CD4-positive, alpha-beta T cell (primary cell): ENCODE data around the gene CYGB. TPM values are rescaled to one million over a fixed set of nuclear protein-coding genes. Genes with fewer than 3 reads are reported as not detected.
A peak's percentile ranks its signal among the peaks of the same experiment; 100 is the strongest.

Experiments used
- ATAC-seq: fragments of 200-7000 bp; cut with Tn5 transposase; one replicate; pipeline ENCODE4 v1.10.0; 2022; ENCODE audit warnings: mild to moderate bottlenecking; ENCODE audit not compliant: poor library complexity
- CTCF ChIA-PET: fragments of 350-600 bp; sonication (Branson Sonifier 250); formaldehyde crosslinking; loops from one replicate; lab custom pipeline; 2021; ENCODE audit warnings: antibody characterized with exemption, inconsistent platforms; lab: Charles Lee
- POLR2A ChIA-PET: fragments of 350-600 bp; sonication (Branson Sonifier 250); formaldehyde crosslinking; loops from one replicate; lab custom pipeline; 2021; ENCODE audit warnings: antibody characterized with exemption, inconsistent platforms; lab: Charles Lee
- DNase-seq, 14 experiments: peaks; one replicate each; pipeline ENCODE4 v3.0.0-alpha.2; 2013 to 2020; ENCODE audit warnings: mixed read lengths in 2 of 14
- H3K27ac ChIP-seq, 2 donors: one replicate each; pipeline versions ENCODE4 v1.5.1 to v1.7.0; 2013; ENCODE audit warnings: low read length in 2 of 2, low read depth in 1 of 2, mild to moderate bottlenecking in 1 of 2
- H3K27me3 ChIP-seq, 2 experiments: 1 replicate in 1 of 2; 2 replicates in 1 of 2; pipeline versions ENCODE4 v1.6.1 to v1.7.0; 2013; ENCODE audit warnings: low read length in 2 of 2, control low read depth in 1 of 2, mild to moderate bottlenecking in 1 of 2, moderate library complexity in 1 of 2; ENCODE audit not compliant: insufficient read depth in 2 of 2, control insufficient read depth in 1 of 2
- H3K36me3 ChIP-seq: one replicate; pipeline ENCODE4 v1.6.1; 2013; ENCODE audit warnings: low read length, control low read depth; ENCODE audit not compliant: insufficient read depth
- H3K4me1 ChIP-seq: one replicate; pipeline ENCODE4 v1.6.1; 2013; ENCODE audit warnings: low read length, control low read depth; ENCODE audit not compliant: insufficient read depth
- H3K4me3 ChIP-seq: one replicate; pipeline ENCODE4 v1.5.1; 2013; ENCODE audit warnings: mild to moderate bottlenecking, low read length, moderate library complexity
- H3K9me3 ChIP-seq, 2 experiments: 1 replicate in 1 of 2; 2 replicates in 1 of 2; pipeline versions ENCODE4 v1.6.1 to v1.7.0; 2013; ENCODE audit warnings: low read length in 2 of 2, mild to moderate bottlenecking in 2 of 2, control low read depth in 1 of 2, moderate library complexity in 1 of 2; ENCODE audit not compliant: control insufficient read depth in 1 of 2, insufficient read depth in 1 of 2
- H3K27ac Mint-ChIP-seq: one replicate; pipeline ENCODE4 v1.8.0; 2020; ENCODE audit warnings: mixed read lengths
- H3K27me3 Mint-ChIP-seq: one replicate; pipeline ENCODE4 v1.8.0; 2021; ENCODE audit warnings: mixed read lengths
- H3K36me3 Mint-ChIP-seq: one replicate; pipeline ENCODE4 v1.8.0; 2021; ENCODE audit warnings: low read depth, mixed read lengths
- H3K4me1 Mint-ChIP-seq: one replicate; pipeline ENCODE4 v1.8.0; 2021; ENCODE audit warnings: low read depth, mixed read lengths
- H3K4me3 Mint-ChIP-seq: one replicate; pipeline ENCODE4 v1.8.0; 2020; ENCODE audit warnings: mild to moderate bottlenecking, mixed read lengths
- H3K9me3 Mint-ChIP-seq: one replicate; pipeline ENCODE4 v1.8.0; 2020; ENCODE audit warnings: mixed read lengths
- CTCF ChIP-seq: fragments of 200-600 bp; IDR thresholded peaks from one replicate; pipeline ENCODE4 v1.8.0; 2022; ENCODE audit warnings: antibody characterized with exemption, mild to moderate bottlenecking
- intact Hi-C, 2 experiments: fragments of 100-400 bp; cut with DNase I in 1 of 2; cut with micrococcal nuclease in 1 of 2; formaldehyde crosslinking; loops; one replicate each; pipeline versions ENCODE4 v1.15.1 to v1.9.0; 2023 to 2025; cut with DNase I, micrococcal nuclease
- total RNA-seq, 174 experiments: library from RNA in 2 of 174; stranded (reverse) in 2 of 174; gene quantifications; one replicate each; pipeline ENCODE4 v1.2.3 and lab custom pipeline; 2021 to 2026

CYGB gene
- total RNA-seq, 2 experiments from 2014 or later = not detected

- no peak for ATAC-seq
- Histone ChIP-seq H3K4me3 (no peak overlapping the region), H3K27me3 (no peaks in the 10 kb centered on the region), H3K4me1 (peaks cover 39% of the 10 kb centered on the region), H3K9me3 (no peaks in the 10 kb centered on the region), H3K27ac (no peak overlapping the region), H3K36me3 (no peaks in the 10 kb centered on the region)
- no peak for TF ChIP-seq CTCF
- ChIA-PET CTCF (interaction anchor here (2.0 kb wide), 1 partner anchor 95 kb away, joined by 8 read pairs; no protein-coding TSS in a partner anchor), POLR2A (interaction anchor here (0.6 to 1.0 kb wide), 2 partner anchors 147 to 197 kb away, joined by 3 read pairs; partner anchors contain the start of genes JMJD6 and METTL23)
- Mint-ChIP-seq H3K9me3 (no peaks in the 10 kb centered on the region), H3K4me1 (peaks cover 26% of the 10 kb centered on the region), H3K4me3 (no peak overlapping the region), H3K27ac (peak overlapping the region; percentile 27), H3K27me3 (no peaks in the 10 kb centered on the region), H3K36me3 (no peaks in the 10 kb centered on the region)
- peak in 1 of 14 experiments; percentile 41 for DNase-seq
- intact Hi-C loops = no loop called here
Observed at GRCh38 chr17:76529224-76530094, 8.1 kb downstream of the CYGB start.

- intact Hi-C loops = no loop called here
- POLR2A ChIA-PET = interaction anchor here (1.0 to 1.6 kb wide), 2 partner anchors 143 to 198 kb away, joined by 3 to 6 read pairs; partner anchors contain the start of genes JMJD6 and METTL23
- no peaks in the 10 kb centered on the region for H3K36me3 Mint-ChIP-seq
Observed at GRCh38 chr17:76528528-76529223, 8.8 kb downstream of the CYGB start.

More at GRCh38 chr17:76528528-76529223, 8.8 kb downstream of the CYGB start:
- Mint-ChIP-seq H3K4me1 (peaks cover 28% of the 10 kb centered on the region), H3K27me3 (no peaks in the 10 kb centered on the region), H3K9me3 (no peaks in the 10 kb centered on the region), H3K27ac (peak overlapping the region; percentile 70), H3K4me3 (peak overlapping the region; percentile 81)
- H3K27me3 ChIP-seq = no peaks in the 10 kb centered on the region
- H3K36me3 ChIP-seq = no peaks in the 10 kb centered on the region
- DNase-seq (peak in 1 of 14 experiments; percentile 26), ATAC-seq (no peak)
- no peak for TF ChIP-seq CTCF
- H3K27ac ChIP-seq = peak overlapping the region; percentile 8 to 34
- no peaks in the 10 kb centered on the region for H3K9me3 ChIP-seq
- peak overlapping the region; percentile 26 for H3K4me3 ChIP-seq
- peaks cover 39% of the 10 kb centered on the region for H3K4me1 ChIP-seq
- CTCF ChIA-PET = interaction anchor here (2.0 kb wide), 1 partner anchor 95 kb away, joined by 8 read pairs; no protein-coding TSS in a partner anchor
